ENCODE measurements around the gene MFAP3.

MFAP3 gene

GRCh38 chr5:154092356-154093141, 53.8 kb downstream of the MFAP3 start:
- DNase-seq (ENCODE audit: low spot score) = no peak

DNA sequence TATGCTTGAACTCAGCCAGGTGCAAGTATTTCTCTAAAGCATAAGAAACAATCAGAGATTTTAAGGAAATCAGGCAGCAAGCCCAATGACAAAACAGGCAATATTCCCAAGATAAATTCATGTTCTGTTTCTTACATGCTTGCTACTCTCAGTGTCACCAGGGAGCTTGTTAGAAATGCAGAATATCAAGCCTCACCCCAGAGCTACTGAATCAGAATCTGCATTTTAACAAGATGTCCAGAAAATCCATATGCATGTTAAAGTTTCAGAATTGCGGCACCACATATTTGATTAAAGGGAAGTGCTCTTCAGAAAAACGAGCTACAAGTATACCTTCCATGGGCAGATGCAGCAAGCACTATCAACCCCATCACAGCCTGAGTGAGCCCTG, 54.4 kb downstream of the MFAP3 start:
- DNase-seq (ENCODE audit: low spot score) = no peak

- DNase-seq (ENCODE audit: low spot score) = no peak
These were observed 57.1 kb downstream of the MFAP3 start for GRCh38 chr5:154095904-154096303.

DNA sequence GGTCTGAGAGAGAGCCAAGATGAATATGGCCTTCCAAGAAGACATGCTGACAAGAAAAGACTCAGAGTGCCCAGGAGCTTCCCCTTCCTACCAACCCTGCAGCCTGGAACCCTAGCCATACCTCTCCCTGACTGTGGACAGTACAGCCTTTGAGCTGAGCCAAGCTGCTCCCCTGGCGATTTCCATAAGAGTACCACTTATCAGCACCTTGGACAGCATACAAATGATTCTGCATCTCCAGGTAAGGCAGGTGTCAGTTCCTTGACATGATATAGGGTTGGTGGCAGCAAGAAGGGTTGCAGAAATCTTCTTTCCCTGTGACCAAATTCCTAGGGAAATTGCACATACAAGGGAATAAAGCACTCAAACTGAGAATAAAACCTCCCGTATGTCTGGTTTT, 58.3 kb downstream of the MFAP3 start:
- no peak for DNase-seq (ENCODE audit: low spot score)

DNA sequence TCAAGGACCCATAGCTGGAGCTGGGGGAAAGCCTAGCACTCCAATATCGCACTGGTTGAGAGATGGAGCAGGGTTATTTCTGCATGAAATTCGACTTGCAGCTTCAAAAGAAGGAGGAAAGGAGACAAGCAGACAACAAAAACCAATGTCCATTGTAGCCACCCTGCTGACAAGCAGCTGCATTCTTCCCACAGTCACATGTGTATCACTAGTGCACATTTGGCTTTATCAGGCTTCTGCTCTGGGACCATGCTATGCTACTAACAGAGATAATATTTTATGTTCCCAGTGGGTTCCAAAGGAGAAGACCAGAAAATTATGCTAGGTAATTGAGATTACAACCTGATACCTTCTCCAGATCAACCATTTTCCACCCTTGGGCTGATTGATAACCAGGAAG, 59.7 kb downstream of the MFAP3 start:
- DNase-seq (ENCODE audit: low spot score) = no peak

DNA sequence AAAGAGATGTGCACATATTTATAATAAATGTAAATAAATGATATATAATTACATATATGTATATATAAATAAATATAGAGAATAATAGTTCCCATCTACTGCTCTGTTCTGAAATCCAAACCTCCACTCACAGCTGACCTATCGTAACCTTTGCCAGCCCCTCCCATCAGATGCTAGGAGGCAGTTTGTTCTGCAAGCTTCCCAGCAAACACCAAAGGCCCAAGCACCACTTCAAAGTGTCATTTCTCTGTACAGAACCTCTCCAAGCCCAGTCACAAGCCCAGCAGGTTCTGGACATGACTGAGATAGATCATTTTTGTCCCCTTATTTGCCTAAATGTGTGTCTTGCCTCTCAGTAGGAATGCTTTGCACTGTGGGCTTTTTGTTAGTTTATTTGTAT, 62.4 kb downstream of the MFAP3 start:
- no peak for DNase-seq (ENCODE audit: low spot score)

GRCh38 chr5:154103233-154103632, 64.5 kb downstream of the MFAP3 start:
- no peak for DNase-seq (ENCODE audit: low spot score)
